Retina (tissue), 1 donor: ENCODE data around the gene CBL.
"Not testable (repeated sequence)": the region's sequence is repeated elsewhere in the genome, so short reads cannot be mapped to it uniquely, and the experiment has no call there.

Source experiments
- DNase-seq: peaks from one replicate; pipeline ENCODE4 v3.0.0-alpha.2; 2016

The CBL gene

DNA sequence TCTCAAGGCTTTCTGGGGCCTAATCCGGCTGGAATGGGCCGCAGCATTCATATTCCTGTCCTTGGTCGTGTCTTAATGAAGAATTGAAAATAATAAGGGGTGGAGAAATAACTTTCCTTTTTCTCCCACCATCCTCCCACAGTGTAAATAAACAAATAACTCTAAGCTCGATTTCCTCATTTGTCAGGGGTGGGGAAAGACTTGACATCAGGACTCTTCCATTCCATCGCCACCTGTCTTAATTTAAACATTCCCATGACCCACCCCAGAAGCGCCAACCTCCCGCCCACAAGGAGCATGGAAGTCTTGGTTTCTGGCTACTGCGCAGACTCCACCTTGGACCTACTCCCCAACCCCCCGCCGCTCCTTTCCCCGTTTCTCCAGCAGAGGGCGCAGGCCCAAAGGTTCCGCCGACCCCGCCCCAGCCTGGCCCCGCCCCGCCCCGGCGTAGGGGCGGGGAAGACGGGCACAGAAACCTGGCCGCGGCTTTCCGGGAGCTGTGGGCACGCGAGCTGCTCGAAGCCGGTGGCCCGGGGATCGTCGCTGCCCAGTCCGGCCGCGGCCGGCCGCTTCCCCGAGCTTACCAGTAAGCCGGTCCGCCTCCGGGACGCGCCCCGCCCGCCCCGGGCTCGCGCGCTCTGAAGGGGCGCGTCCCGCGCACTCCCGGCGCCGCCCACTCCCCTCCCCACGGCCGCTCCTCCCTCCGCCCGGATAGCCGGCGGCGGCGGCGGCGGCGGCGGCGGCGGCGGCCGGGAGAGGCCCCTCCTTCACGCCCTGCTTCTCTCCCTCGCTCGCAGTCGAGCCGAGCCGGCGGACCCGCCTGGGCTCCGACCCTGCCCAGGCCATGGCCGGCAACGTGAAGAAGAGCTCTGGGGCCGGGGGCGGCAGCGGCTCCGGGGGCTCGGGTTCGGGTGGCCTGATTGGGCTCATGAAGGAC, at the start of gene CBL:
CBL (plus strand) TSS at position 766 of the 937 bp plus-strand sequence; CDS start at position 845, 79 bp downstream.
- DNase-seq, result peak; percentile 96

DNA sequence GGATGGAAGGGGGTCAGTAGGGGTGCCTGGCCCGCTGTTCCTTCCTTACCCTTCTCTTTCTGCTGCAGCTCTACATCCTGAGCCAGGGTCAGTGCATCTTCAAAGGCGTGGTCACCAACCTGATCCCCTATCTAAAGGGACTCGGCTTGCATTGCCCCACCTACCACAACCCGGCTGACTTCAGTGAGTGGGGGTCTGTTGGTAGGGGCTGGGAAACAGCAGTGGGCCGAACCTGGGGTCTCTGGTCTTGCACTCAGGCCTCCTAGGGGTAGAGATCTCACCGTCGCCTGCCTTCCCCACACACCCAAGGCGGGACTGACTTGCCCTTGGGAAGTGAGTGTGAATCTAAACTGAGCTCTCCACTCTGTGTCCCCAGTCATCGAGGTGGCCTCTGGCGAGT, 49.6 kb upstream of the CBL start:
- no peak for DNase-seq

DNA sequence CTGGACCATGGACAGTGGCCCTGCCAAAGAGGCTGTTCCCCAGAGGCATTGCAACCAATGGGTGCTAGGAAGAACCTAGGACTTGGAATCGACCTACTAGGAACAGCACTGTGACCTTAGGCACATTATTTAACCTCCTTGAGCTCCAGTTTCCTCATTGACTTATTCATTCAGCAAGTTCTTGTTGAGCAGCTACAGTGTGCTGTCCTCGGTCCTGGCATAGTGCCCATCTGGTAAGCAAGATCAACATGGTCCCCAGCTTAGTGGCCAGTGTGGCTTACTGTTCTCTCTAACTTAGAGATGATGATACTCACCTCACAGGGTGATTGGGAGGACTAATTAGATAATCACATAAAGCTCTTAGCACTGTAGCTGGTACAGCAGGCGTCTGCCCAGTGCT, 49.1 kb upstream of the CBL start:
- DNase-seq, result no peak

DNA sequence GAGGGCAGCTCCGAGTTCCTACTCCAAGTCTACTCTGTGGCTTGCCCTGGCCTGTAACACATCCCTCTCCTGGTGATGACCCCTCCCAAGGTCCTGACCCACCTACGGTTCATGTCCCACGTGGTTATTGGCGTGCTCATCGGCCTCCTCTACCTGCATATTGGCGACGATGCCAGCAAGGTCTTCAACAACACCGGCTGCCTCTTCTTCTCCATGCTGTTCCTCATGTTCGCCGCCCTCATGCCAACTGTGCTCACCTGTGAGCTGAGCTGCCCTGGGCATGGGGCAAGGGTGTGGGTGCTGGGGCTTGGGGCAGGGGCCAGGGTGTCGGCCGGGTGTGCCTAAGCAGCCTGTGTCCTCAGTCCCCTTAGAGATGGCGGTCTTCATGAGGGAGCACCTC, 47.7 kb upstream of the CBL start:
- no peak for DNase-seq

DNA sequence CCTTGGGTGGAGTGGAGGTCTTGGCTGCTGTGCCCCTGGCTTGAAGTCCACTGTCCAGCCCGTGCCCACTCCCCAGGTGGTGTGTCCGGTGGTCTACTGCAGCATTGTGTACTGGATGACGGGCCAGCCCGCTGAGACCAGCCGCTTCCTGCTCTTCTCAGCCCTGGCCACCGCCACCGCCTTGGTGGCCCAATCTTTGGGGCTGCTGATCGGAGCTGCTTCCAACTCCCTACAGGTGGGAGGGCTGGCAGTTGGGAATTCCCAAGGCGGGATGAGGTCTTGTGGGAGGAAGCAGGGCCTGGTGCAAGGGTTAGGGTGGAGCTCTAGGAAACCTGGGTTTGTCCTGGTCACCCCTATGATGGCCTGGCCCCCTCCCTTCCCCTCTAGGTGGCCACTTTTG, 46.0 kb upstream of the CBL start:
- no peak for DNase-seq

DNA sequence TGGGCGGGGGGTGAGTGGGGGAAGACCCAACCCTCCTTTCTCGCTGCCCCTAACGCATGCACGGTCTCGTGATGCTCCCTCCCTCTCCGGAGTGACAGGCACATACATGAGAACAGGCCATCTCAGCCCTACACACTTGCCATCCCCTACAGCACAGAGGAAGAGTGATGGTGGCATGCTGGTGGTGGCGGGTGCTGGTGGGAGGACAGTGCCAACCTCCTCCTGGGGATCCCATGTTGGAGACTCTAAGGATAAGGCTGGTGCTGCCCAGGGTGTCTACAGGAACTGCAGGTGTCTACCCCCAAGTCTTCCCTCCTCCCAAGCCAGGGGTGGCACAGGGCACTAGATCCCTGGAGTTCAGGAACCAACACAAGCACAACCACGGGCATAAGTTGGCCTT, 44.3 kb upstream of the CBL start:
- DNase-seq, result no peak

DNA sequence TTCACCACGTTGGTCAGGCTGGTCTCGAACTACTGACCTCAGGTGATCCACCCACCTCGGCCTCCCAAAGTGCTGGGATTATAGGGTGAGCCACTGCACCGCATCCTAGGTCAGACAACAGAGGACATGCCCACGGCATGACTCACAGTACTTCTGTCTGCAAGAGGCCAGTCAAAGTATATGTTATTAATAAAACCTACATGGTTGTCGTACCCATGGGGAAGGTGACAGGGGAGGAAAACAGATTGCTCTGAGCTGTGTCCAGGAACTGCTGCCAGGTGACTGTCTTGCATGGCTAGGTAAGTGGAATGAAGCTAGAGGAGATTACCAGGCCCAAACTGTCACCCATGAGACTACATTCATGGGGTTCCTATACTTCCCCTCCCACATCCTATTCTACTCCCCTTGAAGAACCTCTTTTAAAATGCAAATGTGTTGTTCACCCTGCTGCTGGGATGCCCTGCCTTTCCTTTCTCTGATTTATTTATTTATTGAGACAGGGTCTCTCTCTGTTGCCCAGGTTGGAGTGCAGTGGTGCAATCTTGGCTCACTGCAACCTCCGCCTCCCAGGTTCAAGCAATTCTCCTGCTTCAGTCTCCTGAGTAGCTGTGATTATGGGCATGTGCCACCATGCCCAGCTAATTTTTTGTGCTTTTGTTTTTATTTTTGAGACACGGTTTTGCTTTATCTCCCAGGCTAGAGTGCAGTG, 39.6 kb upstream of the CBL start:
- DNase-seq, result no peak

DNA sequence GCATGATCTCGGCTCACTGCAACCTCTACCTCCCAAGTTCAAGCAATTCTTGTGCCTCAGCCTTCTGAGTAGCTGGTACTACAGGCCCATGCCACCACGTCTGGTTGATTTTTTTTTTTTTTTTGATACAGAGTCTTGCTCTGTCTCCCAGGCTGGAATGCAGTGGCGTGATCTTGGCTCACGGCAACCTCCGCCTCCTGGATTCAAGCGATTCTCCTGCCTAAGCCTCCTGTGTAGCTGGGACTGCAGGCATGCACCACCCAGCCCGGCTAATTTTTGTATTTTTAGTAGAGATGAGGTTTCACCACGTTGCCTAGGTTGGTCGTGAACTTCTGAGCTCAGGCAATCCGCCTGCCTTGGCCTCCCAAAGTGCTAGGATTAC, 39.1 kb upstream of the CBL start:
- not testable (repeated sequence) for DNase-seq

DNA sequence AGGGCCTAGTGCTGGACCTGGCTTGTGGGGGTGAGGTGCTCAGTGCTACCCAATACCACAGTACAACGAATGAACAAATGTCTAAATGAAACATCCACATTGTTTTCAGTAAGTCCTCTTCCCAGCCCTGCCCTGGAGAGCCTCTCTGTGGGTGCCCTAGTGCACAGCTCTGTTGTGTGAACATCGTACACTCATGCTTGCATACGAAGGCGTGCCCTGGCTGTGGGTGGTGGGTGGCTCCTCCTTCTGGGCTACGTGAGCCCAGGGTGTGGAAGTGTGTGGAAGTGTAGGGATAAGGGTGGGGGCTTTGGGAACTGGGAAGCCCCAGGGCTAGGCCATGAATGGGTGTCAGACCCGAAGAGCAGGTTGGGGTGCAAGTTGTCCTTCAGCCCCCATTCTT, 38.2 kb upstream of the CBL start:
- no peak for DNase-seq

DNA sequence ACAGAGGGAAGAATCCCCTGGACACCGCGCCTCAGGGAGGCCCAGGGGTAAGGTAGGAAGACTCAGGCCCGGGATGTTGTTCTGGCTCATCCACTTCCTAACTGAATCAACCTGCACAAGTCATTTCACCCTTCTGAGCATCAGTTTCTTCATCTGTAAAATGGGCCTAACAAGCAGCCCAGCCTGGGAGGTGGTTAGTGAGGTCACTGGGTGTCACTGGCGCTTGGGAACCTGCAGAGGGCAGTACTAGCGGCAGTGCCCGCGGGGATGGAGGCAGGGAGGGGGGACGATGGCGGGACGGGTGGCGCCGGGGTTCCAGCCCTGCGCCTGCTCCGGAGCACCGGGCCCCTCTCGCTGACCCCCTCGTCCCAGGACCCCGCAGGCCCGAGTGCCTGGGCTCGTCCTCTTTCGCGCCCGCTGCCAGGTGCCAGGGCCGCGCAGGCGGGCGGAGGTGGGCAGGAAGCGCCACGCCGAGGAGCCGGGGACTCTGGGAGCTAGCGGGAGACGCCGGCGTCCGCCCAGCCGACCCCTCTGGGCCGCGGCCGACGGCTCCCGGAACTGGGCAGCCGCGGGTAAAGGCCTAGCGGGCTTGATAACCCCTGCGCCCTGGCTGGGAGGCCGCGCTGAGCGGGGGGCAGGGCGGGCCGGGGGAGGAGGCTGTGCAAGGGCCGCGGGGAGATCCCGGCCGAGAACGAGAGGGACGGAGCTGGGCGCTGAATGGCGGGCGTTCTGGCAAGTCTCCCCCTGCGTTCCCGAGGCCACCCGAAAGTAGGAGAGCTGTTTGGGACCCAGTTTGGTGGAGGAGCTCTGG, 37.5 kb upstream of the CBL start, which contains the start of gene NLRX1:
NLRX1 (plus strand) TSS at position 255 of the 811 bp plus-strand sequence. CDS start 2,679 bp downstream, outside the sequence.
- peak; percentile 89 for DNase-seq

DNA sequence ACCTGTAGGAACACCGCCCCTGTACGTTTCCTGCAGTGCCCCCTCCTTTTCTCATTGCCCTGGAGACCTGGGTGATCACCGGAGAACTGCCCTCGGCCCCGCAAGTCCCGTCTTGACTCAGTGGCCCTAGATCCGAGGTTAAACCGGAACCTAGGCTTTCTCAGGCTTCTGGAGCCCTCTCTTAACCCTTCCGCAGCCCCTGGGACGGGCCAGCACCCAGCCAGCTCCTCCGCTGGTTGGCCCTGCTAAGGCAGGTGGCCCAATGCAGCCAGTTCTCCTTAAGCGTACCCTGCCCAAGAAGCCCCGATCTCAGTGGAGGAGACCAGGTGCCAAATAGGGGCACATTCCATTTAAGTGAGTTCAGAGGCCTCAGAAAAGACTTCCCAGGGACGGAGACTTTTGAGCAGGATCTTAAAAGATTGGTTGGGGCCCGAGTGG, 36.8 kb upstream of the CBL start:
- peak; percentile 70 for DNase-seq

DNA sequence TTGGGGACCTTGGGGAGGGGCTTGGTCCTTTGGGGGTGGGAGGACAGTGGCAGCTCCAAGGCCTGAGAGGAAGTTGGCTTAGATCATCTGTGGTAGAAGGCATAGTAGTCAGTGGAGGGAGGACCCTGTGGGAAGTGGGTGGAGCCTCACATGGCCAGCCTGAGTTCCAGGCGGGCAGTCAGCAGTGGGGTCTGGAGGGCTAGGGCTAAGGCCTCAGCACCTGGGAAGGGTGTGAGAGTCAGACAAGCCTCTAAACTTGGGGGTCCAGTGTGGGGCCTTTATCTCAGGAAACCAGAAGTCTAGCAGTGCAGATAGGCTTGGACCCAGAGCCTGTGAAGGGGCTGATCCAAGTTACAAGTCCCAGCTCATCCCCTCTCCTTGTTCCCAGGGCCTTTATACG, 33.6 kb upstream of the CBL start:
- DNase-seq, result no peak

DNA sequence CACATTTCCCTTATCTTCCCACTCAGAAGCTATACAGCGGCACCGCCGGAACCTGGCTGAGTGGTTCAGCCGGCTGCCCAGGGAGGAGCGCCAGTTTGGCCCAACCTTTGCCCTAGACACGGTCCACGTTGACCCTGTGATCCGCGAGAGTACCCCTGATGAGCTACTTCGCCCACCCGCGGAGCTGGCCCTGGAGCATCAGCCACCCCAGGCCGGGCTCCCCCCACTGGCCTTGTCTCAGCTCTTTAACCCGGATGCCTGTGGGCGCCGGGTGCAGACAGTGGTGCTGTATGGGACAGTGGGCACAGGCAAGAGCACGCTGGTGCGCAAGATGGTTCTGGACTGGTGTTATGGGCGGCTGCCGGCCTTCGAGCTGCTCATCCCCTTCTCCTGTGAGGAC, 32.7 kb upstream of the CBL start:
- DNase-seq, result no peak

DNA sequence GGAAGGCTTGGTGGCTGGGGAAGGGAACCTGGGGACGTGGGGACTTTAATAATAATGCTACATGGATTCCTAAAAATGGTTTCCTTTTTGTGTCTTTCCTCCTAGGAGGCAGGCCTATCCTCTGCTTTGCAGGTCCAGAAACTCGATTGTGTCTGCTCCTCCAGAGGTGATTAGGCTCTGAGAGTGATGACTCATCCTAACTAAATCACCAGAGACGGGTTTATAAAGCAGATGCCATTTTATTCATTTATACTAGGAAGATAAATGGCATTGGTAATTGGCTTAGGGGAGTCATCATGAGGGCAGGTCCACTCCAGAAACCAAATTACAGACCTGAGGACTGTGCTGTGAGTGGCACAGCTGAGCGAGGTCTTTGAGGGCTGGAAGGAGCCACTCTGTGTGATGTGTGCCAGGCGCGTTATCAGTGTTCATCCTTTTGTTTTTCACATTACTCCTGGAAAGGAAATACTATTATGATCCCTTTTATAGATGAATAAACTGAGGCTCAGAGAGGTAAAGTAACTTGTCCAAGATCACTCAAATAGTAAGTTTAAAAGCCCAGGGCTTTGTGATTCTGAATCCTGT, 30.6 kb upstream of the CBL start:
- no peak for DNase-seq

DNA sequence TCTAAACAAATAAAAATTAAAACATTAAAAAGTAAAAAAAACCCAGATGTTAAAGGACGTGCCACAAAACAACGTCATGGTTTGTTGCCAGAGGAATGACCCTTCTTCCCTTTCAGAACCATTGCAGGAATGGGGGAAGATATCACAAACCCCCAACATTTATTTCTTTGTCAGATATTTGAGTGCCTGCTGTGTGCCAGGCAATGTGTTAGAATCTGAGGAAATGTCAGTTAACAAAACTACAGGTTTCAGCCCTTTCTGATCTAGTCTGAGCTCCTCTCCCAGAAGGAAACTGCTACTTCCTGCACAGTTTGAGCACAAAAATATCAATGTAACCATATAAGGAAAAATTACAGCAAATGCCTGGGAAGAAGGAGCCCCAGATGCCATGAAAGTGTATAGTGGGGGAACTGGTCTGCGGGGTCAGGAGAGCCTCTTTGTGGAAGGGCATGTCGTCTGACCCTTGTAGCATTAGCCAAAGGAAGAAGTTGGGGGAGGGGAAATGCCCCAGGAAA, 27.9 kb upstream of the CBL start:
- DNase-seq, result no peak

DNA sequence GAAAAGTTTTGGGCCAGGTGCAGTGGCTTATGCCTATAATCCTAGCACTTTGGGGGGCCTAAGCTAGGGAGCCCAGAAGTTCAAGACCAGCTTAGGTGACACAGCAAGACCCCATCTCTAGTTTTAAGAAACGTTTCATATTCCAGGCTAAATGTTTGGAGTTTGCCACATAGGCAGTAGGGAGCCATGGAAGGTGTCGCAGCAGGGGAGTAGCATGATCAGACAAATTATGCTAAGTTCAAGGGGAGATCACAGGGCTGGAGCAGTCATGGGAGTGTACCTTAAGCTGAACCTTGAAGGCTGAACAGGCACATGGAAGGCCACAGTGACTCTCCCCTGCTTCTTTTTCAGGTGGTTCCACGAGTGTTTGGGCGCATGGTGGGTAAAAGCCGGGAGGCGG, 26.8 kb upstream of the CBL start:
- no peak for DNase-seq

DNA sequence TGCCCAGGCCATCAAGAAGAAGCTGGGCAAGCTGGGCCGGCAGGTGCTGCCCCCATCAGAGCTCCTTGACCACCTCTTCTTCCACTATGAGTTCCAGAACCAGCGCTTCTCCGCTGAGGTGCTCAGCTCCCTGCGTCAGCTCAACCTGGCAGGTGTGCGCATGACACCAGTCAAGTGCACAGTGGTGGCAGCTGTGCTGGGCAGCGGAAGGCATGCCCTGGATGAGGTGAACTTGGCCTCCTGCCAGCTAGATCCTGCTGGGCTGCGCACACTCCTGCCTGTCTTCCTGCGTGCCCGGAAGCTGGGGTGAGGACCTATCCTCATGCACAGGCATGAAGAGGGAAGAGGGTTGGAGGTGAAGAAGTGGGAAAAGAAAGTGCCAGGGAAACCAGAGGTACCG, 26.2 kb upstream of the CBL start:
- no peak for DNase-seq

DNA sequence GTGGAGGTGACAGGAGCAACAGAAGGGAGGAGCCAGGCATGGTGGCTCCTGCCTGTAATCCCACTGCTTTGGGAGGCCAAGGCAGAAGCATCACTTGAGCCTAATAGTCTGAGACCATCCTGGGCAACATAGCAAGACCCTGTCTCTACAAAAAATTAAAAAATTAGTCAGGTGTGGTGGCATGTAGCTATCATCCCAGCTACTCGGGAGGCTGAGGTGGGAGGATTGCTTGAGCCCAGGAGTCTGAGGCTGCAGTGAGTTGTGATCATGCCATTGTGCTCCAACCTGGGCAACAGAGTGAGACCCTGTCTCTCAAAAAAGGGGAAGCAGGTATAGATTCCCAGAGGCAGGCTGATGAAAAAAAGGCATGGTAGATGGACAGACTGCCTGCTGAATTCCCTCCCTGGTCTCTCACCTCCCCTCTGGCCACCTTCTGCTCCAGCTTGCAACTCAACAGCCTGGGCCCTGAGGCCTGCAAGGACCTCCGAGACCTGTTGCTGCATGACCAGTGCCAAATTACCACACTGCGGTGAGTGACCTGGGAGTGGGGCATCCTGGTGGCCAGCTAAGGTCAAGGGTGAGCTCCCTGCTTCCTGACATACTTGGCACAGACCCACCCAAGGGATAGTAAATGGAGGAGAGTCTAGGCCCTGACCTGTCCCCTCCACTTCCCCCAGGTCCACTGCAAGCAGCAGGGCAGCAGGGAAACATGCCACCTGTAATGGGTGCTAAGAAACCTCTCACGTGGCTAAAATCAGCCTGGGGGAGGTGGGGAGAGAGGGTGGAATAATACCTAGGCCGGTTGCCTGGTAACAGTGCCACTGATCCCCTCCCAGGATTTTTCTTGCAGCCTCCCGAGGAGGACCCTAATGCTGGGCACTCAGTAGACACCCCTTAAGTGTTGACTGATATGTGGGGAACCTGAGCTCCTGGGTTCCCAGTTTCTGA, 25.1 kb upstream of the CBL start:
- DNase-seq, result no peak

DNA sequence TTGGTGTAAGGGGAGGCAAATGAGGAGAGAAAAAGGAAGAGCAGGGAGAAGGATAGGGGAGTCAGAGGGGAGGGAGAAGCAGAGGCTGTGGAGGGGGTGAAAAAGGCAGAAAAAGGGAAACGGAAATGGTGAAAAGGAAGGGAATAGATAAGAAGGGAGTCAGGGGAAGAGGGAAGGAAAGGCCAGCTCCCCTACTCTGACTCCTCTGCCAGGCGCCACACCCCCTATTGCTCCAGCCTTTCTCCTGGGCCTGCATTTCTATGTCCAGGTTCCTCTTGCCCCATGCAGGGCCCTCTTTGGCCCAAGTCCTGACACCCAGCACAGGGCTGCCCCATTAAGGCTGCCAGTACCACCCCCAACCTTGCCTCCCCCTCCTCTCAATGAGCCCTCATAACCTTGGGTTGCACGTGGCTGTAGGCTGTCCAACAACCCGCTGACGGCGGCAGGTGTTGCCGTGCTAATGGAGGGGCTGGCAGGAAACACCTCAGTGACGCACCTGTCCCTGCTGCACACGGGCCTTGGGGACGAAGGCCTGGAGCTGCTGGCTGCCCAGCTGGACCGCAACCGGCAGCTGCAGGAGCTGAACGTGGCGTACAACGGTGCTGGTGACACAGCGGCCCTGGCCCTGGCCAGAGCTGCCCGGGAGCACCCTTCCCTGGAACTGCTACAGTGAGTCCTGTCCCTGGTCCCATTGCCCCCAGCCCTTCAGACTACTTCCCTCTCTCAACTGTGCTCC, 24.3 kb upstream of the CBL start:
- no peak for DNase-seq

DNA sequence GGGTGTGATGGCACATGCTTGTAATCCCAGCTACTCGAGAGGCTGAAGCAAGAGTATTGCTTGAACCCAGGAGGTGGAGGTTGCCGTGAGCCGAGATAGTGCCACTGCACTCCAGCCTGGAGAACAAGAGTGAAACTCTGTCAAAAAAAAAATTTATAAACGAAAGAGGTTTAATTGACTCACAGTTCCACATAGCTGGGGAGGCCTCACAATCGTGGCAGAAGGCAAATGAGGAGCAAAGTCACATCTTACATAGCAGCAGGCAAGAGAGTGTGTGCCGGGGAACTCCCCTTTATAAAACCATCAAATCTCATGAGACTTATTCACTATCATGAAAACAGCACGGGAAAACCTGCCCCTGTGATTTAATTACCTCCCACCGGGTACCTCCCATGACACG, 21.7 kb upstream of the CBL start:
- not testable (repeated sequence) for DNase-seq
